MM.1S (cell line): ENCODE results near the gene EPB41L3.

Source experiments
- DNase-seq: peaks from one replicate; pipeline ENCODE4 v3.0.0-alpha.2; 2015
- H2AFZ ChIP-seq: fragments of 300-600 bp; sonication (generic); 2 replicates; pipeline ENCODE4 v1.6.0; 2016; ENCODE audit warnings: antibody characterized with exemption, low read length
- H3F3A ChIP-seq: fragments of 300-600 bp; sonication (generic); 2 replicates; pipeline ENCODE4 v1.6.1; 2016; ENCODE audit warnings: mild to moderate bottlenecking, antibody characterized with exemption, low read length, moderate library complexity, mixed read lengths; ENCODE audit not compliant: insufficient read depth
- H3K27ac ChIP-seq: fragments of 300-600 bp; sonication (generic); 2 replicates; pipeline ENCODE4 v1.5.1; 2016; ENCODE audit warnings: mild to moderate bottlenecking, low read length
- H3K27me3 ChIP-seq: fragments of 300-600 bp; sonication (generic); replicated peaks from 2 replicates; pipeline ENCODE4 v1.6.0; 2016; ENCODE audit warnings: low read length; ENCODE audit not compliant: insufficient read depth
- H3K36me3 ChIP-seq: fragments of 300-600 bp; sonication (generic); replicated peaks from 2 replicates; pipeline ENCODE4 v1.6.1; 2016; ENCODE audit warnings: mild to moderate bottlenecking, low read length, mixed read lengths; ENCODE audit not compliant: insufficient read depth
- H3K4me1 ChIP-seq: fragments of 300-600 bp; sonication (generic); 2 replicates; pipeline ENCODE4 v1.6.1; 2016; ENCODE audit warnings: low read length, mixed read lengths
- H3K4me2 ChIP-seq: fragments of 300-600 bp; sonication (generic); 2 replicates; pipeline ENCODE4 v1.6.0; 2016; ENCODE audit warnings: low read depth, low read length
- H3K4me3 ChIP-seq: fragments of 300-600 bp; sonication (generic); 2 replicates; pipeline ENCODE4 v1.5.1; 2016; ENCODE audit warnings: low read length, mixed read lengths
- H3K79me2 ChIP-seq: fragments of 300-600 bp; sonication (generic); 2 replicates; pipeline ENCODE4 v1.6.1; 2016; ENCODE audit warnings: mixed run types, low read length, mixed read lengths
- H3K9ac ChIP-seq: fragments of 300-600 bp; sonication (generic); 2 replicates; pipeline ENCODE4 v1.6.1; 2016; ENCODE audit warnings: low read length, mixed read lengths
- H3K9me2 ChIP-seq: fragments of 300-600 bp; sonication (generic); replicated peaks from 2 replicates; pipeline ENCODE4 v1.6.1; 2016; ENCODE audit warnings: mild to moderate bottlenecking, low read length, mixed read lengths; ENCODE audit not compliant: insufficient read depth
- H3K9me3 ChIP-seq: fragments of 300-600 bp; sonication (generic); replicated peaks from 2 replicates; pipeline ENCODE4 v1.6.1; 2016; ENCODE audit warnings: mild to moderate bottlenecking, low read length, mixed read lengths; ENCODE audit not compliant: insufficient read depth
- H4K20me1 ChIP-seq: fragments of 300-600 bp; sonication (generic); 2 replicates; pipeline ENCODE4 v1.6.1; 2016; ENCODE audit warnings: mild to moderate bottlenecking, low read length, moderate library complexity, mixed read lengths; ENCODE audit not compliant: insufficient read depth
- CTCF ChIP-seq: fragments of 300-600 bp; sonication (generic); IDR thresholded peaks from 2 replicates; pipeline ENCODE4 v1.5.1; 2016; ENCODE audit warnings: antibody characterized with exemption, low read length, mixed read lengths
- EZH2 ChIP-seq: fragments of 300-600 bp; sonication (generic); optimal IDR thresholded peaks from 2 replicates; pipeline ENCODE3; 2017; ENCODE audit warnings: low read depth, mild to moderate bottlenecking, antibody characterized with exemption, low read length, mixed read lengths
- EZH2phosphoT487 ChIP-seq: fragments of 300-600 bp; sonication (generic); IDR thresholded peaks from 2 replicates; pipeline ENCODE4 v1.6.1; 2018; ENCODE audit warnings: antibody characterized with exemption, low read length

EPB41L3 gene

GRCh38 chr18:5420906-5421305 is 122.9 kb downstream of the EPB41L3 start:
- Histone ChIP-seq H3K4me3 (no peak overlapping the region), H3K36me3 (no peaks in the 10 kb centered on the region), H3K27me3 (no peaks in the 10 kb centered on the region), H4K20me1 (no peaks in the 10 kb centered on the region), H3K79me2 (no peaks in the 10 kb centered on the region), H3K4me1 (peaks cover under 1% of the 10 kb centered on the region; the same call in 1 of the 2 replicates), H2AFZ (no peak overlapping the region), H3K9ac (no peak overlapping the region), H3K9me2 (no peaks in the 10 kb centered on the region), H3F3A (no peaks in the 10 kb centered on the region; the same call in 1 of the 2 replicates), H3K27ac (no peak overlapping the region), H3K4me2 (no peak overlapping the region), H3K9me3 (no peaks in the 10 kb centered on the region)
- TF ChIP-seq EZH2 (no peak), CTCF (no peak), EZH2phosphoT487 (no peak)
- DNase-seq: no peak

- Histone ChIP-seq H3K4me1 (no peaks in the 10 kb centered on the region), H3K27me3 (no peaks in the 10 kb centered on the region), H3K9me2 (no peaks in the 10 kb centered on the region), H3K27ac (no peak overlapping the region), H3K79me2 (no peaks in the 10 kb centered on the region), H3K4me2 (no peak overlapping the region), H3K4me3 (no peak overlapping the region), H3K9me3 (no peaks in the 10 kb centered on the region), H2AFZ (no peak overlapping the region), H4K20me1 (no peaks in the 10 kb centered on the region), H3F3A (no peaks in the 10 kb centered on the region), H3K36me3 (no peaks in the 10 kb centered on the region), H3K9ac (no peak overlapping the region)
- TF ChIP-seq EZH2 (no peak), CTCF (no peak), EZH2phosphoT487 (no peak)
- no peak for DNase-seq
Measured at GRCh38 chr18:5419601-5420000, 124.2 kb downstream of the EPB41L3 start.

- Histone ChIP-seq H3F3A (no peaks in the 10 kb centered on the region), H3K36me3 (no peaks in the 10 kb centered on the region), H3K27ac (no peak overlapping the region), H3K4me3 (no peak overlapping the region), H2AFZ (no peak overlapping the region), H3K4me2 (no peak overlapping the region), H3K9me2 (no peaks in the 10 kb centered on the region), H3K9ac (no peak overlapping the region), H3K4me1 (no peaks in the 10 kb centered on the region), H3K9me3 (no peaks in the 10 kb centered on the region), H4K20me1 (no peaks in the 10 kb centered on the region), H3K79me2 (no peaks in the 10 kb centered on the region), H3K27me3 (no peaks in the 10 kb centered on the region)
- DNase-seq: no peak
- TF ChIP-seq EZH2phosphoT487 (no peak), CTCF (no peak), EZH2 (no peak)
Measured at GRCh38 chr18:5419030-5419429, 124.8 kb downstream of the EPB41L3 start.
